ENCODE data around the gene DOCK4. TPM values are rescaled to one million over a fixed set of nuclear protein-coding genes. Genes with fewer than 3 reads are reported as not detected.

DOCK4 gene
- total RNA-seq, 1 experiment from 2014 or later = 20.4 TPM

DNA sequence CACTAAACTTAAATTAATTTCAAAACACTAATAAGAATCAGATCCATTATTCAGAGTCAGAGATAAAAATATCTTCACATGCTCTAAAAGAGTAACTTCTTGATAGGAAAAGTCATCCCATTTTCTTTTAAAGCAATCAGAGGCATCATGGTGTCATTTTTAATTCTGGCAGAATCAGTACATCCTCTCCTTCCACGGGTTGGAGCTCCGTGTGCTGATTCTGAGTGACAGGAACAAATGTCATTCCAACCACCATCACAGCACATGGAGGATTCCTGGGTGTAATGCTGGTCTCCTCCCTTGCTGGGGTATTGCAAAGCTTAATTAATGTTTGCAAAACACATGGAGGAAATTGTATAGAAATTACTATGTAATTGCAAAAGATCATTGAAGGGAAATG, 529.4 kb downstream of the DOCK4 start (continued):
- TF ChIP-seq, protein P1, sequence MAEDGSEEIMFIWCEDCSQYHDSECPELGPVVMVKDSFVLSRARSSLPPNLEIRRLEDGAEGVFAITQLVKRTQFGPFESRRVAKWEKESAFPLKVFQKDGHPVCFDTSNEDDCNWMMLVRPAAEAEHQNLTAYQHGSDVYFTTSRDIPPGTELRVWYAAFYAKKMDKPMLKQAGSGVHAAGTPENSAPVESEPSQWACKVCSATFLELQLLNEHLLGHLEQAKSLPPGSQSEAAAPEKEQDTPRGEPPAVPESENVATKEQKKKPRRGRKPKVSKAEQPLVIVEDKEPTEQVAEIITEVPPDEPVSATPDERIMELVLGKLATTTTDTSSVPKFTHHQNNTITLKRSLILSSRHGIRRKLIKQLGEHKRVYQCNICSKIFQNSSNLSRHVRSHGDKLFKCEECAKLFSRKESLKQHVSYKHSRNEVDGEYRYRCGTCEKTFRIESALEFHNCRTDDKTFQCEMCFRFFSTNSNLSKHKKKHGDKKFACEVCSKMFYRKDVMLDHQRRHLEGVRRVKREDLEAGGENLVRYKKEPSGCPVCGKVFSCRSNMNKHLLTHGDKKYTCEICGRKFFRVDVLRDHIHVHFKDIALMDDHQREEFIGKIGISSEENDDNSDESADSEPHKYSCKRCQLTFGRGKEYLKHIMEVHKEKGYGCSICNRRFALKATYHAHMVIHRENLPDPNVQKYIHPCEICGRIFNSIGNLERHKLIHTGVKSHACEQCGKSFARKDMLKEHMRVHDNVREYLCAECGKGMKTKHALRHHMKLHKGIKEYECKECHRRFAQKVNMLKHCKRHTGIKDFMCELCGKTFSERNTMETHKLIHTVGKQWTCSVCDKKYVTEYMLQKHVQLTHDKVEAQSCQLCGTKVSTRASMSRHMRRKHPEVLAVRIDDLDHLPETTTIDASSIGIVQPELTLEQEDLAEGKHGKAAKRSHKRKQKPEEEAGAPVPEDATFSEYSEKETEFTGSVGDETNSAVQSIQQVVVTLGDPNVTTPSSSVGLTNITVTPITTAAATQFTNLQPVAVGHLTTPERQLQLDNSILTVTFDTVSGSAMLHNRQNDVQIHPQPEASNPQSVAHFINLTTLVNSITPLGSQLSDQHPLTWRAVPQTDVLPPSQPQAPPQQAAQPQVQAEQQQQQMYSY (CRISPR knock-in tag; IDR thresholded peaks at IDR 0.05) = no peak
- TF ChIP-seq CREM (CRISPR knock-in tag; IDR thresholded peaks at IDR 0.05) (no peak), CBFB (CRISPR knock-in tag; IDR thresholded peaks at IDR 0.05; ENCODE audit: low read depth) (no peak), NR2C2 (CRISPR knock-in tag; IDR thresholded peaks at IDR 0.05) (no peak), ZNF121 (CRISPR knock-in tag; IDR thresholded peaks at IDR 0.05) (no peak), AFF4 (CRISPR knock-in tag; IDR thresholded peaks at IDR 0.05; ENCODE audit: borderline replicate concordance) (no peak), SOX15 (CRISPR knock-in tag; IDR thresholded peaks at IDR 0.05) (no peak), IRF1 (CRISPR knock-in tag; IDR thresholded peaks at IDR 0.05) (no peak), SP1 (CRISPR knock-in tag; conservative IDR thresholded peaks at IDR 0.05) (no peak), GTF2I (CRISPR knock-in tag; conservative IDR thresholded peaks at IDR 0.05) (no peak), ETV6 (CRISPR knock-in tag; IDR thresholded peaks at IDR 0.05) (no peak)
- TF ChIP-seq, protein P2, sequence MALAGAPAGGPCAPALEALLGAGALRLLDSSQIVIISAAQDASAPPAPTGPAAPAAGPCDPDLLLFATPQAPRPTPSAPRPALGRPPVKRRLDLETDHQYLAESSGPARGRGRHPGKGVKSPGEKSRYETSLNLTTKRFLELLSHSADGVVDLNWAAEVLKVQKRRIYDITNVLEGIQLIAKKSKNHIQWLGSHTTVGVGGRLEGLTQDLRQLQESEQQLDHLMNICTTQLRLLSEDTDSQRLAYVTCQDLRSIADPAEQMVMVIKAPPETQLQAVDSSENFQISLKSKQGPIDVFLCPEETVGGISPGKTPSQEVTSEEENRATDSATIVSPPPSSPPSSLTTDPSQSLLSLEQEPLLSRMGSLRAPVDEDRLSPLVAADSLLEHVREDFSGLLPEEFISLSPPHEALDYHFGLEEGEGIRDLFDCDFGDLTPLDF (CRISPR knock-in tag; IDR thresholded peaks at IDR 0.05) = no peak

Other genes with a start within 250 kb of the DOCK4 start
- 18.3 to 22.5 TPM (median 20.6 TPM) in 3 replicates for gene ZNF277, start 296 bp upstream of the DOCK4 start, total RNA-seq (2021)
- 30.5 to 37.9 TPM (median 31.2 TPM) in 3 replicates for gene IFRD1, start 244.1 kb upstream of the DOCK4 start, total RNA-seq (2021)